ENCODE data around the gene FNDC3B.

- TF ChIP-seq, protein P1, sequence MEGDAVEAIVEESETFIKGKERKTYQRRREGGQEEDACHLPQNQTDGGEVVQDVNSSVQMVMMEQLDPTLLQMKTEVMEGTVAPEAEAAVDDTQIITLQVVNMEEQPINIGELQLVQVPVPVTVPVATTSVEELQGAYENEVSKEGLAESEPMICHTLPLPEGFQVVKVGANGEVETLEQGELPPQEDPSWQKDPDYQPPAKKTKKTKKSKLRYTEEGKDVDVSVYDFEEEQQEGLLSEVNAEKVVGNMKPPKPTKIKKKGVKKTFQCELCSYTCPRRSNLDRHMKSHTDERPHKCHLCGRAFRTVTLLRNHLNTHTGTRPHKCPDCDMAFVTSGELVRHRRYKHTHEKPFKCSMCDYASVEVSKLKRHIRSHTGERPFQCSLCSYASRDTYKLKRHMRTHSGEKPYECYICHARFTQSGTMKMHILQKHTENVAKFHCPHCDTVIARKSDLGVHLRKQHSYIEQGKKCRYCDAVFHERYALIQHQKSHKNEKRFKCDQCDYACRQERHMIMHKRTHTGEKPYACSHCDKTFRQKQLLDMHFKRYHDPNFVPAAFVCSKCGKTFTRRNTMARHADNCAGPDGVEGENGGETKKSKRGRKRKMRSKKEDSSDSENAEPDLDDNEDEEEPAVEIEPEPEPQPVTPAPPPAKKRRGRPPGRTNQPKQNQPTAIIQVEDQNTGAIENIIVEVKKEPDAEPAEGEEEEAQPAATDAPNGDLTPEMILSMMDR (IDR thresholded peaks at IDR 0.05; ENCODE audit: insufficient read depth, low read length, poor library complexity, severe bottlenecking), result no peak
- no peak for TF ChIP-seq EZH2phosphoT487 (conservative IDR thresholded peaks at IDR 0.05; ENCODE audit: low read length)
Measured at GRCh38 chr3:172072543-172072942, 33.2 kb downstream of the FNDC3B start.

Data from SU-DHL-6 (cell line).